Uterus (tissue), 4 donors: ENCODE results near the gene CCR5. TPM values are rescaled to one million over a fixed set of nuclear protein-coding genes. Genes with fewer than 3 reads are reported as not detected.

Experiments
- DNase-seq, 2 donors: peaks; one replicate each; pipeline ENCODE4 v3.0.0-alpha.2; 2019 to 2020
- H3K27ac ChIP-seq, 2 donors: fragments of 200-600 bp; sonication (generic); 1 replicate in 1 of 2; 2 replicates in 1 of 2; pipeline ENCODE4 v1.5.1; 2016 to 2018
- H3K27me3 ChIP-seq, 2 donors: fragments of 200-600 bp; sonication (generic); one replicate each; pipeline ENCODE4 v1.5.1; 2018 to 2019; ENCODE audit warnings: control low read depth in 1 of 2
- H3K36me3 ChIP-seq, 2 donors: fragments of 200-600 bp; sonication (generic); one replicate each; pipeline ENCODE4 v1.5.1; 2019; ENCODE audit warnings: control low read depth in 1 of 2
- H3K4me1 ChIP-seq, 2 donors: fragments of 200-600 bp; sonication (generic); one replicate each; pipeline ENCODE4 v1.5.1; 2018 to 2019; ENCODE audit warnings: control low read depth in 1 of 2
- H3K4me3 ChIP-seq, 2 donors: fragments of 200-600 bp; sonication (generic); 1 replicate in 1 of 2; 2 replicates in 1 of 2; pipeline ENCODE4 v1.5.1; 2018 to 2019; ENCODE audit warnings: mild to moderate bottlenecking in 1 of 2
- H3K9me3 ChIP-seq, 2 donors: fragments of 200-600 bp; sonication (generic); one replicate each; pipeline ENCODE4 v1.5.1; 2019; ENCODE audit warnings: control low read depth in 1 of 2
- POLR2A ChIP-seq, 2 donors: fragments of 450-650 bp; IDR thresholded peaks; one replicate each; pipeline ENCODE4 v1.6.1; 2016; ENCODE audit warnings: antibody characterized with exemption in 2 of 2, mild to moderate bottlenecking in 1 of 2, moderate library complexity in 1 of 2
- intact Hi-C: fragments of 100-400 bp; cut with DNase I; formaldehyde crosslinking; loops from one replicate; pipeline ENCODE4 v1.15.1; 2023; ENCODE audit warnings: low total_unique reads
- total RNA-seq, 4 donors: library from RNA; depleted of rRNA in 3 of 4; stranded (reverse); fragments of >200 nt in 3 of 4; gene quantifications; one replicate each; pipeline versions ENCODE4 v1.1.0 to v1.2.4, GENCODE V29; 2014 to 2023
- TF ChIP-seq, protein P1 (sequence below), 4 experiments: fragments of 200-600 bp in 2 of 4; fragments of 450-650 bp in 2 of 4; sonication (generic) in 2 of 4; IDR thresholded peaks; one replicate each; pipeline ENCODE4 v1.5.1; 2016 to 2019; ENCODE audit warnings: antibody characterized with exemption in 4 of 4, mild to moderate bottlenecking in 2 of 4, moderate library complexity in 1 of 4
- donor health status: DM: yes; HTN: yes; CAD: no.

Gene CCR5
- total RNA-seq, 4 donors from 2014 or later = 0.41 to 1.2 TPM; not detected in 2

DNA sequence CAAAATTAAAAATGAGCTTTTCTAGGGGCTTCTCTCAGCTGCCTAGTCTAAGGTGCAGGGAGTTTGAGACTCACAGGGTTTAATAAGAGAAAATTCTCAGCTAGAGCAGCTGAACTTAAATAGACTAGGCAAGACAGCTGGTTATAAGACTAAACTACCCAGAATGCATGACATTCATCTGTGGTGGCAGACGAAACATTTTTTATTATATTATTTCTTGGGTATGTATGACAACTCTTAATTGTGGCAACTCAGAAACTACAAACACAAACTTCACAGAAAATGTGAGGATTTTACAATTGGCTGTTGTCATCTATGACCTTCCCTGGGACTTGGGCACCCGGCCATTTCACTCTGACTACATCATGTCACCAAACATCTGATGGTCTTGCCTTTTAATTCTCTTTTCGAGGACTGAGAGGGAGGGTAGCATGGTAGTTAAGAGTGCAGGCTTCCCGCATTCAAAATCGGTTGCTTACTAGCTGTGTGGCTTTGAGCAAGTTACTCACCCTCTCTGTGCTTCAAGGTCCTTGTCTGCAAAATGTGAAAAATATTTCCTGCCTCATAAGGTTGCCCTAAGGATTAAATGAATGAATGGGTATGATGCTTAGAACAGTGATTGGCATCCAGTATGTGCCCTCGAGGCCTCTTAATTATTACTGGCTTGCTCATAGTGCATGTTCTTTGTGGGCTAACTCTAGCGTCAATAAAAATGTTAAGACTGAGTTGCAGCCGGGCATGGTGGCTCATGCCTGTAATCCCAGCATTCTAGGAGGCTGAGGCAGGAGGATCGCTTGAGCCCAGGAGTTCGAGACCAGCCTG lies 984 bp downstream of the CCR5 start:
- H3K4me3 ChIP-seq = no peak overlapping the region
- no peak for TF ChIP-seq POLR2A (IDR thresholded peaks at IDR 0.05)
- TF ChIP-seq, protein P1, sequence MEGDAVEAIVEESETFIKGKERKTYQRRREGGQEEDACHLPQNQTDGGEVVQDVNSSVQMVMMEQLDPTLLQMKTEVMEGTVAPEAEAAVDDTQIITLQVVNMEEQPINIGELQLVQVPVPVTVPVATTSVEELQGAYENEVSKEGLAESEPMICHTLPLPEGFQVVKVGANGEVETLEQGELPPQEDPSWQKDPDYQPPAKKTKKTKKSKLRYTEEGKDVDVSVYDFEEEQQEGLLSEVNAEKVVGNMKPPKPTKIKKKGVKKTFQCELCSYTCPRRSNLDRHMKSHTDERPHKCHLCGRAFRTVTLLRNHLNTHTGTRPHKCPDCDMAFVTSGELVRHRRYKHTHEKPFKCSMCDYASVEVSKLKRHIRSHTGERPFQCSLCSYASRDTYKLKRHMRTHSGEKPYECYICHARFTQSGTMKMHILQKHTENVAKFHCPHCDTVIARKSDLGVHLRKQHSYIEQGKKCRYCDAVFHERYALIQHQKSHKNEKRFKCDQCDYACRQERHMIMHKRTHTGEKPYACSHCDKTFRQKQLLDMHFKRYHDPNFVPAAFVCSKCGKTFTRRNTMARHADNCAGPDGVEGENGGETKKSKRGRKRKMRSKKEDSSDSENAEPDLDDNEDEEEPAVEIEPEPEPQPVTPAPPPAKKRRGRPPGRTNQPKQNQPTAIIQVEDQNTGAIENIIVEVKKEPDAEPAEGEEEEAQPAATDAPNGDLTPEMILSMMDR (IDR thresholded peaks at IDR 0.05) = no peak
- intact Hi-C loops = no loop called here

DNA sequence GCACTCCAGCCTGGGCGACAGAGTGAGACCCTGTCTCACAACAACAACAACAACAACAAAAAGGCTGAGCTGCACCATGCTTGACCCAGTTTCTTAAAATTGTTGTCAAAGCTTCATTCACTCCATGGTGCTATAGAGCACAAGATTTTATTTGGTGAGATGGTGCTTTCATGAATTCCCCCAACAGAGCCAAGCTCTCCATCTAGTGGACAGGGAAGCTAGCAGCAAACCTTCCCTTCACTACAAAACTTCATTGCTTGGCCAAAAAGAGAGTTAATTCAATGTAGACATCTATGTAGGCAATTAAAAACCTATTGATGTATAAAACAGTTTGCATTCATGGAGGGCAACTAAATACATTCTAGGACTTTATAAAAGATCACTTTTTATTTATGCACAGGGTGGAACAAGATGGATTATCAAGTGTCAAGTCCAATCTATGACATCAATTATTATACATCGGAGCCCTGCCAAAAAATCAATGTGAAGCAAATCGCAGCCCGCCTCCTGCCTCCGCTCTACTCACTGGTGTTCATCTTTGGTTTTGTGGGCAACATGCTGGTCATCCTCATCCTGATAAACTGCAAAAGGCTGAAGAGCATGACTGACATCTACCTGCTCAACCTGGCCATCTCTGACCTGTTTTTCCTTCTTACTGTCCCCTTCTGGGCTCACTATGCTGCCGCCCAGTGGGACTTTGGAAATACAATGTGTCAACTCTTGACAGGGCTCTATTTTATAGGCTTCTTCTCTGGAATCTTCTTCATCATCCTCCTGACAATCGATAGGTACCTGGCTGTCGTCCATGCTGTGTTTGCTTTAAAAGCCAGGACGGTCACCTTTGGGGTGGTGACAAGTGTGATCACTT lies 2.0 kb downstream of the CCR5 start:
- Histone ChIP-seq H3K4me3 (no peak overlapping the region), H3K9me3 (no peaks in the 10 kb centered on the region), H3K4me1 (no peaks in the 10 kb centered on the region), H3K27me3 (no peaks in the 10 kb centered on the region), H3K27ac (no peak overlapping the region), H3K36me3 (no peaks in the 10 kb centered on the region)
- TF ChIP-seq, protein P1 (IDR thresholded peaks at IDR 0.05) = peak in 2 of 4 experiments; percentile 15 to 25
- no peak for TF ChIP-seq POLR2A (IDR thresholded peaks at IDR 0.05)
- intact Hi-C loops = no loop called here
- no peak for DNase-seq

More for the DNA sequence above, 984 bp downstream of the CCR5 start:
- H3K36me3 ChIP-seq = no peaks in the 10 kb centered on the region
- H3K27me3 ChIP-seq = no peaks in the 10 kb centered on the region
- H3K27ac ChIP-seq = no peak overlapping the region
- no peak for DNase-seq
- no peaks in the 10 kb centered on the region for H3K9me3 ChIP-seq
- H3K4me1 ChIP-seq = no peaks in the 10 kb centered on the region

- intact Hi-C loops = no loop called here
- Histone ChIP-seq H3K27ac (no peak overlapping the region), H3K9me3 (no peaks in the 10 kb centered on the region), H3K36me3 (no peaks in the 10 kb centered on the region), H3K4me1 (no peaks in the 10 kb centered on the region), H3K4me3 (no peak overlapping the region), H3K27me3 (no peaks in the 10 kb centered on the region)
- TF ChIP-seq, protein P1 (IDR thresholded peaks at IDR 0.05) = no peak
- no peak for TF ChIP-seq POLR2A (IDR thresholded peaks at IDR 0.05)
- no peak for DNase-seq
Observed at GRCh38 chr3:46374755-46375154, 4.0 kb downstream of the CCR5 start.

GRCh38 chr3:46375218-46375617 lies 4.5 kb downstream of the CCR5 start:
- H3K4me3 ChIP-seq = no peak overlapping the region
- no peaks in the 10 kb centered on the region for H3K27me3 ChIP-seq
- no peak for DNase-seq
- H3K27ac ChIP-seq = no peak overlapping the region
- intact Hi-C loops = no loop called here
- H3K4me1 ChIP-seq = no peaks in the 10 kb centered on the region
- no peaks in the 10 kb centered on the region for H3K9me3 ChIP-seq
- TF ChIP-seq, protein P1 (IDR thresholded peaks at IDR 0.05) = no peak
- no peak for TF ChIP-seq POLR2A (IDR thresholded peaks at IDR 0.05)
- no peaks in the 10 kb centered on the region for H3K36me3 ChIP-seq

DNA sequence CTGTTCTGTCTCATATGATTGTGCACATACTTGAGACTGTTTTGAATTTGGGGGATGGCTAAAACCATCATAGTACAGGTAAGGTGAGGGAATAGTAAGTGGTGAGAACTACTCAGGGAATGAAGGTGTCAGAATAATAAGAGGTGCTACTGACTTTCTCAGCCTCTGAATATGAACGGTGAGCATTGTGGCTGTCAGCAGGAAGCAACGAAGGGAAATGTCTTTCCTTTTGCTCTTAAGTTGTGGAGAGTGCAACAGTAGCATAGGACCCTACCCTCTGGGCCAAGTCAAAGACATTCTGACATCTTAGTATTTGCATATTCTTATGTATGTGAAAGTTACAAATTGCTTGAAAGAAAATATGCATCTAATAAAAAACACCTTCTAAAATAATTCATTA lies 5.1 kb downstream of the CCR5 start:
- H3K36me3 ChIP-seq = no peaks in the 10 kb centered on the region
- TF ChIP-seq, protein P1 (IDR thresholded peaks at IDR 0.05) = no peak
- TF ChIP-seq POLR2A (IDR thresholded peaks at IDR 0.05) = no peak
- intact Hi-C loops = no loop called here

More for the DNA sequence above, 5.1 kb downstream of the CCR5 start:
- no peaks in the 10 kb centered on the region for H3K9me3 ChIP-seq
- no peaks in the 10 kb centered on the region for H3K4me1 ChIP-seq
- H3K27ac ChIP-seq = no peak overlapping the region
- no peak overlapping the region for H3K4me3 ChIP-seq
- DNase-seq = no peak
- no peaks in the 10 kb centered on the region for H3K27me3 ChIP-seq
